ENCODE data around the gene DUSP2.

Gene DUSP2

DNA sequence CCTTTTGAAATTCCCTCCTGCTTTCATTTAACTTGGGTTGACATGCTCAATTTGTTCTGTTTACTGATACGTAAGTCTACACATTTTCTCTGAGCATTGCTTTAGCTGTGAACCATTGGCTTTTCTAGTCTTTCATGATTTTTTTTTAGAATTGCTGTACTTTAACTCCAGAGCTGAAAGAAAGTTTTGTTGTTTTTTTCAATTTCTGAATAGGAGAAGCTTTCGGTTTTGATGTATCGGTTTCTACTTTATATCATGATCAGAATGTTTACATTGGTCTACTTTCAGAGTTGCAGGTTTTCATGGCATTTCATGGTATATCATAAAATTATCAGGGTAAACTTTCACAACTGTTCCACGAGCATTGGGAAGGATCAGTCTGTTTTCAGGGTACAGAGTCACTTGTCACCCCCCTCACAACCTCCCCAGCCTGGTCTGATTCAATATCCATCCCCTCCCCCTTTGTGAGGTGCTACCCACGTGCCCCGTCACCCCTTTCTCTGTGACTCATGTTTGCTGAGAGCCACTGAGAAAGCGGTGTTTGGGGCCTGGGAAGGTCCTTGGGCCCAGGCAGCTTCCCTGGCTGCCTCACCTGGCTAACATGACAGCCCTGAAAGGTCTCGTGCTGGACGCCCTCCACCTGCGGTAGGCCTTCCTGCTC, 14.0 kb downstream of the DUSP2 start:
- no peak for DNase-seq

- no peak for DNase-seq
Observed at GRCh38 chr2:96130483-96130882, 14.8 kb downstream of the DUSP2 start.

- DNase-seq, result no peak
Observed at GRCh38 chr2:96129528-96130120, 15.6 kb downstream of the DUSP2 start.

DNA sequence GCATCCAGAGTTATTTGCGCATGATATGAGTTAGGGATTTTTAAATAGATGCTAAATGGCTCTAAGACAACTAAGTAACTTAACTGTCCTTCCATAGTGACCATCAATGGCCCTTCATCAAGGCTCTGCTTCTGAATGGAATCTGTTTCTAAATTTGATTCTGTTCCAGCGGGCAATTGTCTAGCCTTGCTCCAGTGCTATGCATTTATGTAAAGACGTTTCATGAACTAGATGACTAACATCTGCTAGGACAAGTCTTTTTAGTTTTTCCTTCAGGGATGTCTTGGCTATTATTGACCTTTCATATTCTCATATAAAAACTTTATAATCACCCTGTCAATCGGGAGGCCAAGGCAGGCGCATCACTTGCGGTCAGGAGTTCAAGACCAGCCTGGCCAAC, 16.8 kb downstream of the DUSP2 start:
- DNase-seq, result no peak

- DNase-seq, result no peak
Observed at GRCh38 chr2:96124406-96125265, 20.6 kb downstream of the DUSP2 start.

DNA sequence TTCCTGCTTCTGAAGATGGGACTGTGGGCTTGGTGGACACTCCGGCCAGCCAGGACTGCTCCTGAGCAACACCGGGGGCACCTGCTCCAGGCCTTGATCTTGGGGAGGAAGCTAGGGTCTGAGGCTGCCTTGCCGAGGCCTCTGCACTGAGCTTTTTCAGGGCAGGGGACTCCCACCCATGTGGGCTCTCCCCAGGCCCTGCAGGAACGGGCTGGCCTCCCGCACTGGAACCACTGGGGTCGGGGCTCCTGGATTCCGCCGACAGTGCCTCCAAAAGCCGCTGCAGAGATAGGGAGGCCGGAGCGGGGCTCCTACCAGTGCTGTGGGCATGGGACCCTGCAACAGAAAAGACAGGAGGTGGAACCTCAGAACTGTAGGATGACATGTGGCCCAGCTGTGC, 21.3 kb downstream of the DUSP2 start:
- DNase-seq, result no peak

DNA sequence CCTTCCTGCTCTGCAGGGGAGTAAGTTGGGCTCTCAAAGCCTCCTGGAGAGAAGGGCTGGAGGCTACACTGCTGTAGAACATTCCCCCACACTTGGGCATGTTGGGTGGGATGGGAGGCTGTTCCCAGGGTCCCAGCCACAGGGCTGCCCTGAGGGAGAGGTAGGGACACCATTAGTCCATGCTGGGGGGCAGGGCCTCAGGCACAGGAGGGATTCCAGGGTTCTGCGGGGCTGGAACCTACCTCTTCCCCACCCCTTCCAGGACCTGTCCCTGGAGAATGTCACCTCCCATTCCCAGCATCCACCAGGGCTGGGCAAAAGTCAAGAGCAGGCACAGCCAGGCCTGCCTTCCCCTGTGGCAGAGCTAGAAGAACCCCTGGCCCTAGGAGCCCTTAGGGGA, 21.9 kb downstream of the DUSP2 start:
- DNase-seq, result no peak

DNA sequence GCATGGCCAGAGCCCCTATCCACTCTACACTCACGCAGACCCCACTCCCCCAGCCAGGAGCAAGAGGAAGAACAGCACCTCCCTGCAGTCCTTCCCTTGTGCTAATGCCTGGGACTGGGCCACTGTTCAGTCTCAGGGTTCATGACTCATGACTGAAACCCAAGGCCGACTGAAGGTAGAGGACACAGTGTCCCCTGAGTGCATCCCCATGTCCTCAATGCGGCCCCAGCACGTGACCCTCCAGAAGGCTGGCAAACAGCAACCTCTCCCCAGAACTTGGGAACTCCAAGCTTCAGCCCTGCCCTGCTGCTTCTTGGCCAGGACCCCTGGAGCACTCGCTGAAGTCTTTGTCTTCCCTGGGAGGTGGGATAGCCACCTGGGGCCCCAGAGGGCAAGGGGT, 22.8 kb downstream of the DUSP2 start:
- no peak for DNase-seq

DNA sequence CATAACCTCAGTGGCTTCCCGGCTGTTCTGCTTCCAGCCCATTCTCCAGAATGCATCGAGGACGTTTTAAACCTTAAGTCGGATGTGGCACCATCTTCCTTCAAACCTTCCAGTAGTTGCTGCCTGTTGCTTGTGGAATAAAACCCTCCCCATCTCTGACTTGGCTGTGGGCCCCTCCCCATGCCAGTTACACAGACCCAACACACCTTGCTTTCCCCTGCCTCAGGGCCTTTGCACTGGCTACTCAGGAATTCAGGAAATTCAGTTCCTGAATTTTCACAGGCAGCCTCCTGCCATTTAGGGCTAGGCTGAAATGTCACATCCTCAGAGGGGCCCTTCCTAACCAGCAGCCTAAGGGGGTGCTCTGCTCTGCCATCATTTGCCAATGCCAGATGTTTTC, 23.8 kb downstream of the DUSP2 start:
- no peak for DNase-seq

DNA sequence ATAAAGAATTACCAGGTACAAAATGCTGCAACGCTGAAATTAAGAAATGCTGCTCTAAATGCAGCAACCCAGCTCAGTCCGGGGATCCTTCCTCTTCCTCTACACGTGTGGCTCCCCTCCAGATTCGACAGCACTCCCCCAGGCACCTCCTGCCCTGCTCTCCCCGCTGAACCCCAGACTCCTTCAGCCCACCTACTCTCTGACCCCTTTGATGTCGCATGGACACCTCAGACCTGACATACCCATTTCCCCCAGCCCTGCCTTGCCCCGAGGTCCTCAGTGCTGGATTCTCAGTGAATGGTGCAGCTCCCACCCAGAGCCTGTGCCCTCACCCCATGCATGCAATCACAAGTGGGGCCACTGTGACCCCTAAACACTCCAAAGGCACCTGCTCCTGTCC, 24.2 kb downstream of the DUSP2 start:
- DNase-seq, result no peak

DNA sequence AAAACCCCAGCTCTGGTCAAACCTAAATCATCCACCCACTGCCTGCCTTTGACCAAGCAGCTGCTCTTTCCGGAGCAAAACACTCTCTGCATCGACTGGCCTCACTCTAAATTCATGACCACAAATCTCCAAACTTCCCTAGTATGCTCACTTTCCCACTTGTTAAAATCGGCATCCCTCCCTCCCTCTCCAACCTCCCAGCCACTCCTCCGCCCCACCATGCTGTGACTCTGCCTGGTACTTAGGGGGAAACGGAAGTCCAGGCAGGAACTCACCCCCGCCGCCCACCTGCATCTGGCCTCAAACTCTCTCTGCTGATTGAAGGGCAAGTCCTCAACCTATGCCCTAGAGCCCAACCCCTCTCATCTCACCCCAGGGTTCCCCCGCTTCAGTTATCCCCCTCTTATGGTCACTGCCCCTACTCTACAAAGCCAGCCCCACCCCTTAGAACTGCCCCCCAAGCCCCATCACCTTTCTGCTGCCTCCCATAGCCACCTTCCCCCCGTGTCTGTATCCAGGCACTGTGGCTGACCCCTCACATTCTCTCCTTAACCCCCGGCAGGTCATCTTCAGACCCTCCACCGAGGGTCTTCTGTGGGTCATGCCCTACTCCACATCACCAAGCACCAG, 25.0 kb downstream of the DUSP2 start:
- no peak for DNase-seq

- DNase-seq, result no peak
Observed at GRCh38 chr2:96119389-96119751, 25.9 kb downstream of the DUSP2 start.

DNA sequence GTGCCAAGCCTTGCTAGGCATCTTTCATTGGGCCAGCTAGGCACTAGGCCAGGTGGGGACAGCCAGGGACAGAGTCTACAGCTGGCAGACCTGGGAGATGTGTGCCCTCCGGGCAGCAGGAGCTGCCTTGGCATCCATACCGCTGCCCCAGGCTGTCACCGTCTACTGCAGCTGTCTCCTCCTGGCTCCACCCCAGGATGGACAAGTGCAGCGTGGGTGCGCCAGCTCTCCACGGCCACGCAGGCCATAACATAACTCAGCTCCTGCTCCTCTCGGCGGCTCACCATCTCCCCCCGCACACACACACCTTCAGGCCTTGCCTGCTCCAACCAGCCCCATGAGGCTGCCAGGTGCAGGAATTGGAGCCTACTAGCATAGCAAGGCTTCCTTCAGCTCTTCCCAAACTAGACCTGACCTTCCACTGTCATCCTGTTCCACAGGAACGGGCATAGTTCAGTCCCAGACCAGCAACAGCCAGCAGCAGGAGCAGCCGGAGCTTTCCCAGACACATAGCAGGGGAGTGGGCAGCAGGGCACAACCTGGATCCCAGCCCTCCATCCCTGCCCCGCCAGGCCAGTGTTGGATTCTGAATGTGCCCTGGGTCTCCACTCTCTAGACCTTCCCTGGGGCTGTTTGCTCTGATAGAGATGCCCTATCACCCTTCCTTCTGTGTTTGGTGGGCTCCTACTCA, 26.4 kb downstream of the DUSP2 start:
- DNase-seq, result no peak

DNA sequence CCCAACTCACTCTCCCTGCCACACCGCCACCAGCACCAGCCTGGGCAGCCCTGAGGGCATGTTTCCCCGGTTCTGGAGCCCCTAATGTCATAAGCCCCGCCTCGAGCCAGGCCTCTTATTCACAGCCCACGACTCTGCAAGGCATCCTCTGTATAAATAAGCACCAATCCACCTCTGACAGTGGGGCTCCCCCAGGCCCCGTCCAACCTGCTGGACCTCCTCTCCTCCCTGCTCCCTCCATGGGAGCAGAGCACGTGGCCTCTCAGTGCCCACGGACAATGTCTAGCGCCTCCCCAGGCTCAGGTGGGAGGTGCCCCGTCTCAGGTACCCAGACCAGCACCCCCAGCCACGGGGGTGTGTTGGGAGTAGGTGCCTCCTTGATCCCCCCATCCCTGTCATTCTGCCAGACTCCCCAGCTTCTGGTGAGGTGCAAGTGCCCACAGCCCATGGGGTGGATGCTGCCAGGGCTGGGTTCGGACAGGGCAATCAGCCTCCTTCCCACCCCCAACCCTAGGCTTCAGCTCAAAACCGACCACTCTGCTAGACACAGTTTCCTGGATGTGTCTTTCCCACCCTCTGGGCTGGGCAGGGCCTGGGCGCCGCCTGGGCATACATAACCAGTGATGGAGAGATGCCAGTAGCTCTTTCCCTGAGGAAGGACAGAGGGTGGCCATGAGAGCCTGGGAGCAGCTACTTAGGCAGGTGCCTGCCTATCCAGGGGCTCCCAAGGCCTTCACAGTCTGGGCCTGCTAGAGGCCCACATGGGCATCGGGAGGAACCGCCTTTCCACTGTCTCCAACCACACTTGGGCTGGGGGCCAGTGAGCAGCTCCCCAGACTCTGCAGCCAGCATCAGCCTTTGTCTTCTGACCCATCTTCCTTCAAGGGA, 27.3 kb downstream of the DUSP2 start:
- DNase-seq, result no peak

DNA sequence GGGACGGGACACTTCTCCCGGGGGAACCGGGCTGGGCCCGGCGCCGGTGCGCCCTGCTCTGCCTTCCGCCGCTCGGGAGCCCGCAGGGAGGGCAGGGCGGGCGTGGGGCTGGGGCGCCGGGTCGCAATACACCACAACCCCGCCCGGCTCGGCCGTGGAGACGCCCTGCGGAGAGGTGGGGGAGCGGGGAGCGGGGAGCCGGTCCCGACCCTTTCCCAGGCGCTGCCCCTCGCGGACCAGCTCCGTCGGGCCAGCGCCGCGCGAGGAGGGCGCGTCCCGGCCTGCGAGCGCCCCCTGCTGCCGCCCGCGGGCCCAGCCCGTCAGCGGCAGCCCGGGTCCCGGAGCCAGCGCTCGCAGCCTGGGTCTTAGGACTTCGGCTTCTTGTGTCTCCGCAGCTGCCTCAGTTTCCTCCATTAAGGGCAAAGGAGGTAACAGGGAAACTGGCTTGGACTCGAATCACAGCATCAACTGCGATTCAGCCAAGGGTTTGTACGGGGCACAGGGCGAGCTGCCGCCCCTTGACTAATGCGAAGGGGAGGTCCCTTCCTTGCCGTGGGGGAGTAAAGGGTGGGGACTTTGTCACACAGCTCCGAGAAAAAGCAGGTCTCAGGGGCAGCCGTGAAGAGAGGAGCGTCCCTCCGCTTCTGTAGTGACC, 28.2 kb downstream of the DUSP2 start:
- DNase-seq, result peak; percentile 41

DNA sequence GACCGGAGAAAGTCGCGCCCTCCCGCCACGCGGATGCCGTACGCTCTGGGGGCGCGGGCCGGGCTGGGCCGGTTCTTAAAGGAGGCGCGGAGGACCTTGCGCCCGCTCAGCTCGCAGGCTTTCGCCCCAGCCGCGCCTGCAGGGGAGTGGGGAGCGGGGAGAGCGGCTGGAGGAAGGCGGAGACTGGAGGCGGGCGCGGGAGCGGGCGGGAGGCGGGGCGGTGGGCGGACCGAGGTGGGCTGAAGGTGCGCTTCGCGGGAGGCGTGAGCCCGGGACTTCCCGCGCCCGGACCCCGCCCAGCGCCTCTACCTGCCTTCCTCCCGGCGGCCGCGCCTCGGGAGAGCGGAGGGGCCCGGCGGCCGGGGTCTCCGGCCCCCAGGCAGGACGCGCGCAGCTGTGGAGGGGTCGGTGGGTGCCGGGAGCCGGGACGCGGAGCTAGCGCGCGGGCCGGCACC, 28.8 kb downstream of the DUSP2 start, which contains the start of gene ADRA2B:
ADRA2B (minus strand) TSS at position 148 of the 455 bp plus-strand sequence. CDS start 422 bp downstream, outside the sequence.
- peak; percentile 22 for DNase-seq

- no peak for DNase-seq
Observed at GRCh38 chr2:96115631-96116423, 29.4 kb downstream of the DUSP2 start.

DNA sequence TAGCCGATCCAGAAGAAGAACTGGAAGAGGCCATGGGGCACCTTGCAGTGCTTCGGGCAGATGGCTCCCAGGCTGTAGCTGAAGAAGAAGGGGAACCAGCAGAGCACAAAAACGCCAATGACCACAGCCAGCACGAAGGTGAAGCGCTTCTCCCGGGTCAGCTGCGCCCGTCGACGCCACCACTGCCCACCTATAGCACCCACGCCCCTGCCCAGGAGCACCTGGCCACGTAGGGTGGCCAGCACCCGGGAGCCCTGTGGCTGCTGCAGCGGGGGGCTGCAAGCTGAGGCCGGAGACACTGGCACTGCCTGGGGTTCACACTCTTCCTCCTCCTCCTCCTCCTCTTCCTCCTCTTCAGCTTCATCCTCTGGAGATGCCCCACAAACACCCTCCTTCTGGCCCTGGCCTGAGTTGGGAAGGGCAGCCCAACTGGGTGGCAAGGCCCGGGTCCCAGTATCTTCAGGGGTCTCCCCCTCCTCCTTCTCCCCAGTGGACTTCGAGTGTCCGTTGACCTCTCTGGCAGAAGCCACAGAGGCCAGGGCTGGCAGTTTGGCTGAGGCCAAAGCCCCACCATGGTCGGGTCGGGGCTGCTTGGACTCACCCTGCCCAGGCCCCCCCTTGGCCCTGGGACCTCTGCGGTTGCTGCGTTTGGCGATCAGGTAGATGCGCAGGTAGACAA, 30.2 kb downstream of the DUSP2 start:
- DNase-seq, result no peak

DNA sequence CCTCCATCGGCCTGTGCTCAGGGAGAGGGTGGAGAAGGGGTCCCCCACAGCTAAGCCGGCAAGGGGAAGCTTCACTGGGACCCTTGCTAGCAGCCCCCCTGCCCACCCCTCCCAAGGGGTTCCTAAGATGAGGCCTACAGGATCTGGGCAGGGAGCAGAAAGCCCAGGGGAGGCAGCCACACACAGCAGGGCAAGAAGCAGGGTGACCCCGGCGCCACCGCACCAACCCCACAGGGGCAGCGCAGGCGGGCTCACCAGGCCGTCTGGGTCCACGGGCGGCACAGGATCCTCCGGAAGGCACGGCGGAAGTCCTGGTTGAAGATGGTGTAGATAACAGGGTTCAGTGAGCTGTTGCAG, 30.7 kb downstream of the DUSP2 start:
- no peak for DNase-seq

DNA sequence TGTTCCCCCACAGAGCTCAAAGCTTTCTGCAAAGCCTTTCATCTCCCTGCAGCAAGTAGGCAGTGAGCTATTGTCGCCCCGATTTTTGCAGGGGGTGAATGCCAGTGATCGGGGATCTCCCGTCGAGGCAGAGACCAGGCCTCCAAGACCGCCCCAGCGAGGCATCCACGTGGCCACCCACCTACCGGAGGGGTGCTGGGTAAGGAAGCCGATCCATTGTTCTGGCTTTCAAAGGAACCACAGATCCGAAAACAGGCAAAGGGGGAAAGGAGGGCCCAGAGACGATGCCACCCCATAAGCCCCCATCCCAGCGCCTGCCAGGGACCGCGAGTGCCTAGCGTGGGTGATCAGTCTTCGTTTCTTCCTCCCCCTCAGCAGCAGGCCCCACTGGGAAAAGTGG, 31.3 kb downstream of the DUSP2 start:
- no peak for DNase-seq
